Esophagus muscularis mucosa (tissue), 4 donors: Measurements from ENCODE around the gene LRP2. TPM values are rescaled to one million over a fixed set of nuclear protein-coding genes. Genes with fewer than 3 reads are reported as not detected.
"Not testable (repeated sequence)": the region's sequence is repeated elsewhere in the genome, so short reads cannot be mapped to it uniquely, and the experiment has no call there.

Experiments used
- DNase-seq: peaks from one replicate; pipeline ENCODE4 v3.0.0-alpha.2; 2017; ENCODE audit errors: extremely low spot score
- H3K27ac ChIP-seq, 4 donors: fragments of 200-600 bp; sonication (generic); replicated peaks in 1 of 4; 1 replicate in 3 of 4; 2 replicates in 1 of 4; pipeline ENCODE4 v1.5.1; 2016 to 2019; ENCODE audit warnings: mild to moderate bottlenecking in 1 of 4
- H3K27me3 ChIP-seq, 4 donors: fragments of 200-600 bp; sonication (generic); one replicate each; pipeline versions ENCODE4 v1.5.1 to v1.6.0; 2016 to 2019
- H3K36me3 ChIP-seq, 4 donors: fragments of 200-600 bp; sonication (generic); one replicate each; pipeline ENCODE4 v1.5.1; 2016 to 2019
- H3K4me1 ChIP-seq, 4 donors: fragments of 200-600 bp; sonication (generic); one replicate each; pipeline ENCODE4 v1.5.1; 2016 to 2019
- H3K4me3 ChIP-seq, 4 donors: fragments of 200-600 bp; sonication (generic); 1 replicate in 2 of 4; 2 replicates in 2 of 4; pipeline ENCODE4 v1.5.1; 2016 to 2019; ENCODE audit warnings: mild to moderate bottlenecking in 4 of 4, moderate library complexity in 1 of 4
- H3K9me3 ChIP-seq, 4 donors: fragments of 200-600 bp; sonication (generic); 1 replicate in 3 of 4; 2 replicates in 1 of 4; pipeline ENCODE4 v1.5.1; 2016 to 2019
- EP300 ChIP-seq: sonication (generic); formaldehyde crosslinking; IDR thresholded peaks from one replicate; pipeline ENCODE4 v1.6.1; 2017; ENCODE audit warnings: antibody characterized with exemption
- POLR2A ChIP-seq: fragments of 450-650 bp; IDR thresholded peaks from one replicate; pipeline ENCODE4 v1.6.1; 2017; ENCODE audit warnings: antibody characterized with exemption, moderate library complexity, mild to moderate bottlenecking, low read depth
- POLR2AphosphoS5 ChIP-seq, 2 donors: sonication (generic); formaldehyde crosslinking; IDR thresholded peaks; one replicate each; pipeline ENCODE4 v1.6.1; 2017; ENCODE audit warnings: antibody characterized with exemption in 2 of 2
- WGBS: methylation state at CpG from one replicate; pipeline ENCODE4 v1.1.5; 2018; 5-methylcytosine and 5-hydroxymethylcytosine counted together
- intact Hi-C: fragments of 100-400 bp; cut with DNase I; formaldehyde crosslinking; loops from one replicate; pipeline ENCODE4 v1.15.1; 2023
- total RNA-seq, 4 donors: library from RNA; depleted of rRNA; stranded (reverse); fragments of >200 nt; gene quantifications; one replicate each; pipeline versions ENCODE4 v1.1.0 to v1.2.1, GENCODE V29; 2016
- TF ChIP-seq, protein P1 (sequence below), 3 experiments: fragments of 200-600 bp in 2 of 3; fragments of 450-650 bp in 1 of 3; sonication (generic) in 2 of 3; IDR thresholded peaks; one replicate each; pipeline ENCODE4 v1.5.1; 2017 to 2019; ENCODE audit warnings: antibody characterized with exemption in 3 of 3, mild to moderate bottlenecking in 2 of 3, moderate library complexity in 1 of 3

Gene LRP2
- total RNA-seq, 4 donors from 2014 or later = not detected

- Histone ChIP-seq H3K9me3 (no peaks in the 10 kb centered on the region), H3K4me1 (no peaks in the 10 kb centered on the region), H3K27ac (no peak overlapping the region), H3K4me3 (no peak overlapping the region), H3K27me3 (no peaks in the 10 kb centered on the region), H3K36me3 (no peaks in the 10 kb centered on the region)
- peak; percentile 89 for DNase-seq
- TF ChIP-seq, protein P1, sequence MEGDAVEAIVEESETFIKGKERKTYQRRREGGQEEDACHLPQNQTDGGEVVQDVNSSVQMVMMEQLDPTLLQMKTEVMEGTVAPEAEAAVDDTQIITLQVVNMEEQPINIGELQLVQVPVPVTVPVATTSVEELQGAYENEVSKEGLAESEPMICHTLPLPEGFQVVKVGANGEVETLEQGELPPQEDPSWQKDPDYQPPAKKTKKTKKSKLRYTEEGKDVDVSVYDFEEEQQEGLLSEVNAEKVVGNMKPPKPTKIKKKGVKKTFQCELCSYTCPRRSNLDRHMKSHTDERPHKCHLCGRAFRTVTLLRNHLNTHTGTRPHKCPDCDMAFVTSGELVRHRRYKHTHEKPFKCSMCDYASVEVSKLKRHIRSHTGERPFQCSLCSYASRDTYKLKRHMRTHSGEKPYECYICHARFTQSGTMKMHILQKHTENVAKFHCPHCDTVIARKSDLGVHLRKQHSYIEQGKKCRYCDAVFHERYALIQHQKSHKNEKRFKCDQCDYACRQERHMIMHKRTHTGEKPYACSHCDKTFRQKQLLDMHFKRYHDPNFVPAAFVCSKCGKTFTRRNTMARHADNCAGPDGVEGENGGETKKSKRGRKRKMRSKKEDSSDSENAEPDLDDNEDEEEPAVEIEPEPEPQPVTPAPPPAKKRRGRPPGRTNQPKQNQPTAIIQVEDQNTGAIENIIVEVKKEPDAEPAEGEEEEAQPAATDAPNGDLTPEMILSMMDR (IDR thresholded peaks at IDR 0.05) = no peak
- no peak for TF ChIP-seq POLR2A
- no peak for TF ChIP-seq POLR2AphosphoS5 (IDR thresholded peaks at IDR 0.05)
- no peak for TF ChIP-seq EP300
- 82% methylated on average over 6 of the region's 8 CpGs for WGBS
- intact Hi-C loops = no loop called here
These were observed 222.2 kb downstream of the LRP2 start for GRCh38 chr2:169139993-169140767.

DNA sequence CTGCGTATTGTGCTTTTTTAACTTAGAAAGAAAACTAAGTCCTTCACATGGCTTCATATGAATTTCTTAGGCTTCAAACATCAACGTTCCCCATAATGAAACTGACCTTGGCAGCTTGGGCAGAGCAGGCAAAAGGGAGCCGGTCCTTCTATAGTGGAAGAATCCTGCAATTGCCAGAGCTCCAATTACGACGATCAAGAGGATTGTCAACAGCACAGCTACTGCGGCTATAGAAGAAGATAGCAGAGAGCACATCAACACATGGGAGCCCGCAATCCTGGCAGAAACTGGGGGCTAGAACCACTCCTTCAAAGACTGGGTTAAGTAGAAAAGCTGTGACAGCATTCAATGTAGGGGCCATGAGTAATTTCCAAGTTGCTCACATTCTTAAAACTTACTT, 223.2 kb downstream of the LRP2 start:
- H3K4me3 ChIP-seq = no peak overlapping the region
- DNase-seq = peak; percentile 29
- intact Hi-C loops = no loop called here
- no peaks in the 10 kb centered on the region for H3K27me3 ChIP-seq
- H3K9me3 ChIP-seq = no peaks in the 10 kb centered on the region
- 89% methylated on average over 7 of the region's 7 CpGs for WGBS
- H3K36me3 ChIP-seq = no peaks in the 10 kb centered on the region
- TF ChIP-seq EP300 = no peak
- TF ChIP-seq POLR2A = no peak
- TF ChIP-seq, protein P1 (IDR thresholded peaks at IDR 0.05) = no peak
- TF ChIP-seq POLR2AphosphoS5 (IDR thresholded peaks at IDR 0.05) = no peak
- H3K27ac ChIP-seq = no peak overlapping the region
- no peaks in the 10 kb centered on the region for H3K4me1 ChIP-seq

DNA sequence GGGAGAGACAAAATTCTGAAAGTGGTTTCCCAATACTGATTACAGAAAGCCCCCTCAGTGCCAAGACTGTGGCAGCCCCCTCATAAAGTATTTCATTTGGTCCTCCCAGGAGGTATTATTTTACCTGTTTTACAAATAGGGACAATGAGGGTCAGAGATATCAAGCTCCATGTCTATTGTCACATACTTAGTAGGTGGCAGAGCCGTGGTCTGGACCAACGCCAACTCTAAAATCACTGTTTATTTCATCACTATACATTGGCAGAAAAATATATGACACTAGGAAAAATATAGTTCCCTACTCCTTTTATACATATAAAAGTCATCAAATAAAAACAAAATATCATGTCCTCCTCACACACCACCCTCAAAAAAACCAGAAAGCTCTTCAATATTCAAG, 224.4 kb downstream of the LRP2 start:
- 38% methylated on average over 2 of the region's 2 CpGs for WGBS
- Histone ChIP-seq H3K27ac (no peak overlapping the region), H3K4me3 (no peak overlapping the region), H3K4me1 (no peaks in the 10 kb centered on the region), H3K27me3 (no peaks in the 10 kb centered on the region), H3K9me3 (no peaks in the 10 kb centered on the region), H3K36me3 (no peaks in the 10 kb centered on the region)
- no peak for DNase-seq
- intact Hi-C loops = no loop called here
- TF ChIP-seq, protein P1 (IDR thresholded peaks at IDR 0.05) = no peak
- TF ChIP-seq POLR2A (no peak), EP300 (no peak), POLR2AphosphoS5 (IDR thresholded peaks at IDR 0.05) (no peak)

DNA sequence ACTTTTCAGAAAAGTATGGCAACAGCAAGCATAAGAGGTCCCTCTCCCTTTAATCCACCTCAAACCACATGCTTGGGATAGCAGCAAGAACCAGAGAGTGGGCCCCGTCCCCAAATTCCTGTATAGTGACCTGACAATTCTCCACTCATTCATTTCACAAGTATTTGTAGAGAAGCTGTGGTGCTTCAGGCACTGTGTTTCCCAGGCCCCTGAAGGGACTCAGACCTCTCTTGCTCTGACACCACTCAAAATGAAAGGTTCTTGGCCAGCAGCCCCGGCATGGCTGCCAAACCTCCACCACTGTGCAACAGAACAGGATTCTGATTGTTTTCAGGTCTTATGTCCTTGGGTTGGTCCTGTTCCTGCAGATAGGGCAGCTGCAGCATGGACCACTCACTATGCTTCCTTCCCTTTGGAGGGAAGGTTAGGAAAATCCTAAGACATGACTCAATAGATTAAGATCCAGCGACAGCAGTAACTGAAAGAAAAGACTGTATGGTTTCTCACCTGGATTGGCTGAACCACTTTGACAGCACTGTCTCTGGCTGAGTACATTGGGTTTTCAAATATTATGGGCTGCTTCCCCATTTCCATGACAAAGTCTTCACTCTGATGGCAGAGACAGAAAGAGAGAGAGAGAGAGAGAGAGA, 225.3 kb downstream of the LRP2 start:
- intact Hi-C loops = no loop called here
- peak; percentile 57 for DNase-seq
- TF ChIP-seq, protein P1 (IDR thresholded peaks at IDR 0.05) = no peak
- TF ChIP-seq POLR2A (no peak), EP300 (no peak), POLR2AphosphoS5 (IDR thresholded peaks at IDR 0.05) (no peak)
- H3K27me3 ChIP-seq = no peaks in the 10 kb centered on the region
- H3K9me3 ChIP-seq = no peaks in the 10 kb centered on the region
- no peaks in the 10 kb centered on the region for H3K4me1 ChIP-seq
- H3K36me3 ChIP-seq = no peaks in the 10 kb centered on the region
- WGBS = 71% methylated on average over 3 of the region's 3 CpGs
- no peak overlapping the region for H3K27ac ChIP-seq
- H3K4me3 ChIP-seq = no peak overlapping the region

- 83% methylated on average over 5 of the region's 5 CpGs for WGBS
- intact Hi-C loops, H3K27ac ChIP-seq, H3K4me3 ChIP-seq, H3K27me3 ChIP-seq, DNase-seq, H3K9me3 ChIP-seq, H3K36me3 ChIP-seq, H3K4me1 ChIP-seq: not testable (repeated sequence)
These were observed 225.9 kb downstream of the LRP2 start for GRCh38 chr2:169136428-169136827.

DNA sequence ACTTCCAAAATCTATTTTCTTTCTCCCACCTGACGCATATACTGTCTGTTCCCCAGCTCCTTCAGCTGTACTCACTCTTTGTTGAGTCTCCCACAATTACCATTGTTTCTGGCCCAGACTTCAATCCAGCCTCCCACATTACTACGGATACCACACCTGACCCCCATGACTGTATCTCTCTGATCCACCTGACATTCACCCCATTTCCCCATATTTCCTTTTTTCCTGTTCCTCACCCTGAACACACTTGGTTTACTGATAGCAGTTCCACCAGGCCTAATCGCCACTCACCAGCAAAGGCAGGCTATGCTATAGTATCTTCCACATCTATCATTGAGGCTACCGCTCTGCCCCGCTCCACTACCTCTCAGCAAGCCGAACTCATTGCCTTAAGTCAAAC, 228.1 kb downstream of the LRP2 start:
- intact Hi-C loops, H3K4me1 ChIP-seq, H3K27me3 ChIP-seq, H3K27ac ChIP-seq, H3K36me3 ChIP-seq, DNase-seq, H3K4me3 ChIP-seq, H3K9me3 ChIP-seq: not testable (repeated sequence)
- WGBS = 85% methylated on average over 6 of the region's 6 CpGs
